Cerebellar nuclear complex (tissue), 1 donor: Measurements from ENCODE around the gene HSFY1.
"Not testable (repeated sequence)": the region's sequence is repeated elsewhere in the genome, so short reads cannot be mapped to it uniquely, and the experiment has no call there.

ENCODE experiments used
- DNase-seq, 2 experiments: peaks; one replicate each; lab custom pipeline; 2025; lab: John Stamatoyannopoulos, UW

The HSFY1 gene

DNA sequence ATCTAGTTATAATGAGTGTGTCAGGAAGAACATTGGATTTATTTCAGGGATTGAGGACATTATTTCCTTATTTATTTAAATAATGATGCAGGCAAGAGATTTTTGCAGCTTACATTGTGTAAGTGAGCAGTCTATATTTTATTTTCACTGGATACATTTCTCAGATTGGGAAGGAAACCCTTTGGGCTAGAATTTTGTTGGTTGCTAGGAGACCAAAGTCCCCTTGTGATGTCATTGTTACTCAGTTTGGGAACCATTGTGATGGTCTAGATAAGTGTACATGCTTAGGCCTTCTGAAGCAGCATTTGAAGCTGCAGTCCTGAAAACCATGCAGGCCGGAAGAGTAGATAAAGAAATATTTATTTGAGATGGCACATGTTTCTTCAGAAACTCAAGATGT lies at the start of gene HSFY1:
Gene HSFY1, plus strand, starts transcription at position 301 of the 400 bp plus-strand sequence. Its CDS starts 68 bp downstream, at position 369.
- not testable (repeated sequence) for DNase-seq

DNA sequence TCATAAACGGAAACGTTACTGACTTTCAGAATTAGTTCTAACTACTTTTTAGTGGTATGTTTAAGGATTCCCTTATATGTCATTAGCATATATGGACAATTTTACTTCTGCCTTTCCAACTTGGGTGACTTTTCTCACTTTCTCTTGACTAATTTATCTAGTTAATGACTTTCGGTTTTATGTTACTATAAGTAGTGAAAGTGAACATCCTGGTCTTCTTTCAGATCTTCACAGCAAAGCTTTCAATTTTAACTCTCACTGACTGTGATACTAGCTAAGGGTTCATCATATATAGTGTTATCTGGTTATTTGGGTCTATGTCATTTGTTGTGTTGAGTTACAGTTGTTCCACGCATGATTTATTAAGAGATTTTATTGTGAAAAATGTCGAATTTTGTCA lies 42.3 kb upstream of the HSFY1 start:
- not testable (repeated sequence) for DNase-seq

DNA sequence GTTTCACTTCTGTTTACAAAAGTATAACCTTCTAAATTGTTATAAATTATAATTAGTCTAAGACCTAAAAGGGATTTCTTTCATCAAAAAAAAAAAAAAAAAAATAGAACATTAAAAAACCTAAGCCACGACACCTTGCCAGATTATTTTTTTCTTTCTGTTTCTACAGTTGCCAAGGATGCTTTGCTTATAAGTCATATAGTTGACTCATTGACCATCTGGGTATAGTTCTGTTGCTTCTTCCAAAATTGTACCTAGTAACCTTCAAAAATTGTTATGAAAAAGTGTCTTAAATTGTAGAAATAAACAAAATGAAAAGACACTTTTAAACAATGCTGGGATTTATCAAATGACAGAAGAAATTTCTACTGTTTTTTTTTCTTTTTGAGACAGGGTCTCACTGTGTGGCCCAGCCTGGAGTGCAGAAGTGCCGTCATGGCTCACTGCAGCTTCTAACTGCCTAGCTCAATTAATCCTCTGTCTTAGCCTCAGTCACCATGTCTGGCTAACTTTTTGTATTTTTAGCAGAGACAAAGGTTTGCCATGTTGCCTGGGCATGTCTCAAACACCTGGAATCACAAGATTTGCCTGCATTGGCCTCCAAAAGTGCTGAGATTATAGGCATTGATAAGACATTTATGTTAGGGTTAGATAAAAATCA lies 15.4 kb upstream of the HSFY1 start:
- DNase-seq = not testable (repeated sequence)

DNA sequence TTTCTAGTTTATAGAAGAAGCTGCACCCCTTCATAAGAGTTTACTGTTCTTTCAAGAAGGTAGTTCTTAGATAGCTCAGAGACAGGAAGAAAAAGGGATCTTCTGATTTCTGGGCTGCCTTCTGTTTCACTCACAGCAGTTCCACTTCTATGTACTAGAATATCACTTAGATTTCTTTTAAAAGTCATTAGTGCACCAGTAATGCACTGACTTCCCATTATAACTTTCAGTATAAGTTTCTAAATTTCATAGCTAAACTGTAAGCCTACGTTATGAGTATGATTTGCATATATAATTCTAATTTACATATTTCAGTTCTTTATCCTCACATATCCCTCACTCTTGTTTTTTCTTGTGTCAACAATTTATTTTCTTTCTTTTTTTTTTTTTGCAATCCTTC lies 7.6 kb upstream of the HSFY1 start:
- DNase-seq = not testable (repeated sequence)

DNA sequence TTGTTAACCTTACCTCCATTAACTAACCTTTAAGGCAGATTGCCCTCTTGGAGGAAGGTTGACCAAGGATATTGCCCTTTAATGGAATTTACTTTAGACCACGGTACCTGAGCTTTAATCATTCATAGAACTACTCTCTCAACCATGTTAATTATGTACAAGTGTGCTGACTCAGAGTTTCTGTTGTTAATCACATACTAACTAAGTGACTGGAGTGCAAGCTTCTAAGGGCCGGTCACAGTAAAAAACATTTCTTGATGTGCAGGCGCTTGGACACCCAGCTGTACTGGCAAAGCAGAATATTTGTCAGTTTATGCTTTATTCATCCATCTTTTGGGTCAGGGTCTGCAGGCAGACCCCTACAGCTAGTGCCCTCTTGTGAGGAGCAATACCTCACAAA lies 6.6 kb downstream of the HSFY1 start:
- not testable (repeated sequence) for DNase-seq

DNA sequence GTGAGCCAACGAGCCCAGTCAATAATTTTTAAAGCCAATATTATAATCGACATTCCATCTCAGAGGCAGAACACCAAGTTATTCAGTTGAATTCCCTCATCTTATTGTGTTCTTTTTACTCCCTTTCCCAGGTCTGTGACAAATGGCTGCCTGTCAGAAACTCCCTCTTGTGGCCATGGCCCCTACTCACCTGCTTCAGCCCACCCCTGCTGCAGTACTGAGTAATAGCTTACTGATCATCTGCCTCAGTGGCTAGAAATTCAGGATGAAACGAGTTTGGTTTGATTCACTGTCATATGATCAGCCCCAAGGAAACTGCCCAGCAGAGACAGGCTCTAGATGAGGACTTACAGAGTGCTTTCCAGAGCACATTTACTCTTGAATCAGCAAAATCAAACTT lies 19.4 kb downstream of the HSFY1 start:
- DNase-seq = not testable (repeated sequence)
